Activated CD8-positive, alpha-beta T cell treated with anti-CD3 and anti-CD28 coated beads for 36 hours (primary cell): Measurements from ENCODE around the gene SPAG16. TPM values are rescaled to one million over a fixed set of nuclear protein-coding genes. Genes with fewer than 3 reads are reported as not detected.

ENCODE experiments used
- ATAC-seq: fragments of 200-7000 bp; cut with Tn5 transposase; one replicate; pipeline ENCODE4 v1.10.0; 2021; ENCODE audit warnings: mild to moderate bottlenecking, moderate library complexity
- CTCF ChIA-PET: fragments of 350-600 bp; sonication (Branson Sonifier 250); formaldehyde crosslinking; loops from one replicate; lab custom pipeline; 2021; ENCODE audit warnings: antibody characterized with exemption; lab: Charles Lee
- POLR2A ChIA-PET: fragments of 350-600 bp; sonication (Branson Sonifier 250); formaldehyde crosslinking; loops from one replicate; lab custom pipeline; 2021; ENCODE audit warnings: antibody characterized with exemption; lab: Charles Lee
- DNase-seq: peaks from one replicate; pipeline ENCODE4 v3.0.0-alpha.2; 2020
- H3K27ac Mint-ChIP-seq: one replicate; pipeline ENCODE4 v1.8.0; 2021; ENCODE audit warnings: mild to moderate bottlenecking, mixed read lengths
- H3K27me3 Mint-ChIP-seq: one replicate; pipeline ENCODE4 v1.8.0; 2021; ENCODE audit warnings: mixed read lengths
- H3K36me3 Mint-ChIP-seq: one replicate; pipeline ENCODE4 v1.8.0; 2021; ENCODE audit warnings: low read depth, mixed read lengths
- H3K4me1 Mint-ChIP-seq: one replicate; pipeline ENCODE4 v1.8.0; 2021; ENCODE audit warnings: low read depth, mixed read lengths
- H3K4me3 Mint-ChIP-seq: one replicate; pipeline ENCODE4 v1.8.0; 2021; ENCODE audit warnings: mild to moderate bottlenecking, moderate library complexity, mixed read lengths
- H3K9me3 Mint-ChIP-seq: one replicate; pipeline ENCODE4 v1.8.0; 2021; ENCODE audit warnings: mixed read lengths
- CTCF ChIP-seq: fragments of 200-600 bp; IDR thresholded peaks from one replicate; pipeline ENCODE4 v1.8.0; 2022; ENCODE audit warnings: antibody characterized with exemption, mild to moderate bottlenecking
- intact Hi-C: fragments of 100-400 bp; cut with micrococcal nuclease; formaldehyde crosslinking; loops from one replicate; pipeline ENCODE4 v1.10.0; 2022
- total RNA-seq, 2 experiments: library from RNA; stranded (reverse); gene quantifications; one replicate each; pipeline ENCODE4 v1.2.3, GENCODE V29; 2021

Gene SPAG16
- total RNA-seq, 2 experiments from 2014 or later = 9.4 to 11.7 TPM

DNA sequence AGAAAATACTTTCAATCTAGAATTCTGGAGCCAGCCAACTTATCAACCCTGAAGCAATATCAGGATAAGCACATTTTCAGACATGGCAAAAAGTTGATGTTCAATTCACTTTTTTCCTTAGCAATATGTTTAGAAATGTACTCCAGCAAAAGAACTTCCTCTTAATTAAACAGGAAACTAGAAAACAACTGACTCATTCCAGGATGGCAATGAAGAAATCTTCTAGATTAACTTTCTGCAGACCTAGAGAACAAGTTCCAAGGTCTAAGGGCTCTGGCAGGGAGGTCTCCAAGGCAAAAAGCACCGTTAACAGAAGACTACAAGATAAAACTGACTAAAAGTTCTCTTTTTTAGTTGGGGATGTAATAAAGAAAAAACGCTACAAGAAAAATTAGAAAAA, 1057.4 kb downstream of the SPAG16 start:
- no peak overlapping the region for H3K4me3 Mint-ChIP-seq
- ChIA-PET POLR2A (no interaction called here), CTCF (no interaction called here)
- TF ChIP-seq CTCF = no peak
- no peaks in the 10 kb centered on the region for H3K36me3 Mint-ChIP-seq
- no peak overlapping the region for H3K27ac Mint-ChIP-seq
- no peaks in the 10 kb centered on the region for H3K9me3 Mint-ChIP-seq
- H3K27me3 Mint-ChIP-seq = no peaks in the 10 kb centered on the region
- intact Hi-C loops = no loop called here
- ATAC-seq (no peak), DNase-seq (no peak)
- no peaks in the 10 kb centered on the region for H3K4me1 Mint-ChIP-seq

DNA sequence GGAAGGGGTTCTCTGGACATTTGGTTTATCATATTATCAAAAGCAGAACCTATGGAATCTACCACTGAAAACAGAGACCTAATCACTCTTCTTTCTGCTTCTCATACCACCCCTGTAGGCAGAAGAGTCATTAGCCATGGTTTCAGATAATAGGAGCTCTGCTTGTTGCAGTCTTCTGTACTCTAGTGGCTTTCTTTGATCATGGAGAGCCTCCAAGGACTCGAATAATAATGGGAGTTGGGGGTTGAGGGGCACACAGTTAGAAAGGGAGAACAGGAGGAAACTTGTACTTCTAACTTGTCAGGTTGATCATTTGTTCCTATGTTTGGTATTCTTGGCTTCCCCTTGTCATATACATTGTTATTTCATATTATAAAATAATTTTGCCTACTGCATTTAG, 1074.2 kb downstream of the SPAG16 start:
- ATAC-seq (no peak), DNase-seq (no peak)
- H3K36me3 Mint-ChIP-seq = no peaks in the 10 kb centered on the region
- CTCF ChIA-PET = no interaction called here
- intact Hi-C loops = no loop called here
- no peak overlapping the region for H3K4me3 Mint-ChIP-seq
- no peak overlapping the region for H3K27ac Mint-ChIP-seq
- POLR2A ChIA-PET = no interaction called here
- TF ChIP-seq CTCF = no peak
- H3K4me1 Mint-ChIP-seq = no peaks in the 10 kb centered on the region
- H3K9me3 Mint-ChIP-seq = peaks cover 9% of the 10 kb centered on the region
- no peaks in the 10 kb centered on the region for H3K27me3 Mint-ChIP-seq

- Mint-ChIP-seq H3K36me3 (no peaks in the 10 kb centered on the region), H3K27me3 (no peaks in the 10 kb centered on the region), H3K4me1 (no peaks in the 10 kb centered on the region), H3K4me3 (no peak overlapping the region), H3K9me3 (peaks cover 9% of the 10 kb centered on the region), H3K27ac (no peak overlapping the region)
- ChIA-PET POLR2A (interaction anchor here (0.6 kb wide), 1 partner anchor 1396 kb away, joined by 3 read pairs; no protein-coding TSS in a partner anchor), CTCF (no interaction called here)
- TF ChIP-seq CTCF = no peak
- intact Hi-C loops = no loop called here
- no peak for ATAC-seq
- DNase-seq = no peak
Measured at GRCh38 chr2:214361116-214361515, 1076.9 kb downstream of the SPAG16 start.

DNA sequence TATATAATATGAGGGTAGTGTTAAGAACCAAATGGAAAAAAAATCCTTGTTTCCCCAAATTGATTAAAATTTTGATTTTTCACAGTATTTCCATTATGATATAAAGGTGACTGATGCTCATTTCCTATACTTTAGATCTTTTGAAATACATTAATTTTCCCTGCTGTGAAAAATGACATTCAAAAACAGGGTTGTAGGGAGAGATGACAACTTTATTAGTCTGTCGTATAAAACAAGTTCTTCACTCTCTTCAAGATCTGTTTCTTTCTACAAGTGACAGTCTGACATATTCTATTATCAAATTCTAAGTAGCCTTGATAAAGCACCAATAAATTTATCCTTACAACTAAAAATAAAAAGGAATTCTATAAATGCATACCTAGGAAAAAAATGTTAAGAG, 1081.3 kb downstream of the SPAG16 start:
- H3K4me3 Mint-ChIP-seq = no peak overlapping the region
- H3K4me1 Mint-ChIP-seq = no peaks in the 10 kb centered on the region
- H3K27me3 Mint-ChIP-seq = no peaks in the 10 kb centered on the region
- CTCF ChIA-PET = no interaction called here
- TF ChIP-seq CTCF = no peak
- H3K36me3 Mint-ChIP-seq = no peaks in the 10 kb centered on the region
- POLR2A ChIA-PET = no interaction called here
- H3K9me3 Mint-ChIP-seq = no peaks in the 10 kb centered on the region
- H3K27ac Mint-ChIP-seq = no peak overlapping the region
- DNase-seq (no peak), ATAC-seq (no peak)
- intact Hi-C loops = no loop called here

DNA sequence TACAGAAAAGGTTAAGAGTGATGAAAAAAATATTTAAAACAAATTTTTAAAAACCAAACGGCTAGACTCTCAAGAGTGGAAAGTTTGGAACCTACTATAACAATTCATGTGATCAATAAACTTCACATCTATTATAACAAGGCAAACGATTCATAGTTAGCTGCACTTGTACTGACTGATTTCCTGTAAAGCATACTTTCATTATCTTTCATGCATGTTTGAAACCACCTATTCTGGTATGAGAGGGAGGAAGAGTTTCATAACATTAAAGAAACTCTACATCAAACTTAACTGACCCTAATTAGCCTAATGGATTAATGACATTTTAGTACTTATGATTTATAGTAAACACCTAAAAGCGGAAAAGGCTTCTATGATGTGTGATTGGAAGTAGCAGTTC, 1082.9 kb downstream of the SPAG16 start:
- no peak overlapping the region for H3K27ac Mint-ChIP-seq
- H3K36me3 Mint-ChIP-seq = no peaks in the 10 kb centered on the region
- H3K9me3 Mint-ChIP-seq = no peaks in the 10 kb centered on the region
- ATAC-seq (no peak), DNase-seq (no peak)
- no peak for TF ChIP-seq CTCF
- no peak overlapping the region for H3K4me3 Mint-ChIP-seq
- H3K27me3 Mint-ChIP-seq = no peaks in the 10 kb centered on the region
- intact Hi-C loops = no loop called here
- H3K4me1 Mint-ChIP-seq = no peaks in the 10 kb centered on the region
- ChIA-PET CTCF (no interaction called here), POLR2A (no interaction called here)
